ENCODE results near the gene PITX2. TPM values are rescaled to one million over a fixed set of nuclear protein-coding genes. Genes with fewer than 3 reads are reported as not detected.

Gene PITX2
- total and polyA plus RNA-seq, 8 donors: 0.09 to 0.16 TPM; not detected in 6

DNA sequence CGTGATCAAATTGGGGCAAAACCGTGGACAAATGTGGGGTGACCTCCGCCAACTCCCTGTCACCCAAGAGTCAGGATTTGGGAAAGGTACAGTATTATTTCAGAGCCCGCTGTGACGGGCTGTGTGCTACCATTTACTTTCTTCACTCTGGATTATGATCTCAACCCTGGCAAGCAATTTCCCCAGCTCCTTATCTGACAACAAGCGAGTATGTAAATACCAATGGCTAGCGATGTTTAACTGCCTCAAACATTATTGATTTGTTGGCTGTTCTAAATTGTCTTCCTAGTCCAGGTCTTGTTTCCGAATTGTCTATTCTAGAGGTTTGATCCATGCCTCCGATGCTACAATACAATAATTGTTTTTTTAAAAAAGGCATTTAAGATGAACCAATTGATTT lies 17.7 kb upstream of the PITX2 start:
- FAIRE-seq: no peak
- 7 to 10% methylated on average over 9 of the region's 9 CpGs for WGBS, 2 donors
- peaks cover 0 to 65% (median 16%) of the 10 kb centered on the region in 4 donors for H3K27me3 ChIP-seq

GRCh38 chr4:110639207-110640090 lies 16.6 kb upstream of the PITX2 start:
- ATAC-seq (no peak), DNase-seq (no peak), FAIRE-seq (no peak)
- H3K4me1 ChIP-seq: no peaks in the 10 kb centered on the region
- TF ChIP-seq CTCF (IDR thresholded peaks at IDR 0.05): no peak
- intact Hi-C loops (cut with DNase I): loop anchor here in 1 of 3 donors (10.0 kb wide), 2 partner anchors 645 to 985 kb away; no protein-coding TSS in a partner anchor
- H3K9me3 ChIP-seq: no peaks in the 10 kb centered on the region
- H3K36me3 ChIP-seq: no peaks in the 10 kb centered on the region
- no peak overlapping the region for H3K4me3 ChIP-seq
- WGBS, 2 donors: 10 to 13% methylated on average over 34 of the region's 34 CpGs
- no peak overlapping the region for H3K27ac ChIP-seq
- peaks cover 0 to 74% (median 26%) of the 10 kb centered on the region in 4 donors for H3K27me3 ChIP-seq

More for the DNA sequence above, 17.7 kb upstream of the PITX2 start:
- intact Hi-C loops (cut with DNase I): no loop called here
- Histone ChIP-seq H3K4me3 (no peak overlapping the region), H3K4me1 (no peaks in the 10 kb centered on the region), H3K36me3 (no peaks in the 10 kb centered on the region), H3K9me3 (no peaks in the 10 kb centered on the region), H3K27ac (no peak overlapping the region)
- no peak for TF ChIP-seq CTCF (IDR thresholded peaks at IDR 0.05)
- ATAC-seq (peak in 2 of 4 donors; percentile 29 to 44), DNase-seq (no peak)

DNA sequence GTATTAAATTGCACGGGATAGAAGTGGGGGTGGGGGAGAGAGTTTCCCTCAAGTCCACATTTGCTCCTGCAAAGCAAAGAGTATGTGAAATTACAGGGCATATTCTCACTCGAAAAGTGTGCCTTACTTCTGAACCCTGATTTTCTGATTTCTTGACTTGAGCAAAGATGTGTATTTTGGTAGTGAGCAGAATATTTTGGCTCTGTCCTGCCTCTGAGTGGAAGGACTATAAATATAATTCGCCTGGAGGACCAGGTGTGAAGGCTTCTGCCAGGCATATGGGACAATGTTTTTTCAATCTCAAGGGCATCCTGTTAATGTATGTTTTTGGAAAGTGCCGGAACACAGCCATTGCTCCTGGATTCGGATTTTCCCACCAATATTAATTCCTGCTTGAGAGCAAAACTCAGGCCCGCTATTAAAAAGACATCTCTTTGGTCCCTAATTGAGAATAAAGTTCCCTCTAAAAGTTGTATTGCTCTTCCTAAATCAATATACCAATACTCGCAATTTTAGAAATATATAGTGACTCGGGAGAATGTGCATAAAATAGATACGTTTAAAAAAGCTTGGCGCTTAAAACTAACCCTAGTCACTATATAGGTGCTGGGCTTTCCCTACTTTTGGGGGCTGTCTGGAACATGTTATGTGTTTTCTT lies 15.3 kb upstream of the PITX2 start:
- H3K4me3 ChIP-seq: no peak overlapping the region
- H3K9me3 ChIP-seq: no peaks in the 10 kb centered on the region
- no peaks in the 10 kb centered on the region for H3K36me3 ChIP-seq
- TF ChIP-seq CTCF (IDR thresholded peaks at IDR 0.05): no peak
- no peaks in the 10 kb centered on the region for H3K4me1 ChIP-seq
- ATAC-seq (no peak), DNase-seq (no peak), FAIRE-seq (no peak)
- no peak overlapping the region for H3K27ac ChIP-seq
- peaks cover 0 to 86% (median 35%) of the 10 kb centered on the region in 4 donors for H3K27me3 ChIP-seq
- intact Hi-C loops (cut with DNase I): loop anchor here in 1 of 3 donors (10.0 kb wide), 2 partner anchors 647 to 987 kb away; no protein-coding TSS in a partner anchor
- 11 to 12% methylated on average over 10 of the region's 10 CpGs for WGBS, 2 donors

GRCh38 chr4:110637408-110638088 lies 14.7 kb upstream of the PITX2 start:
- DNase-seq (no peak), ATAC-seq (no peak), FAIRE-seq (no peak)
- peaks cover 0 to under 1% (median 0%) of the 10 kb centered on the region in 3 donors for H3K4me1 ChIP-seq
- H3K27me3 ChIP-seq: peaks cover 0 to 89% (median 38%) of the 10 kb centered on the region in 4 donors
- H3K4me3 ChIP-seq: peak overlapping the region in 1 of 4 donors; percentile 20
- 11 to 12% methylated on average over 35 of the region's 35 CpGs for WGBS, 2 donors
- H3K27ac ChIP-seq: no peak overlapping the region
- no peak for TF ChIP-seq CTCF (IDR thresholded peaks at IDR 0.05)
- intact Hi-C loops (cut with DNase I): loop anchor here in 1 of 3 donors (10.0 kb wide), 2 partner anchors 647 to 987 kb away; no protein-coding TSS in a partner anchor
- no peaks in the 10 kb centered on the region for H3K9me3 ChIP-seq
- no peaks in the 10 kb centered on the region for H3K36me3 ChIP-seq

All from pancreas (tissue), 10 donors.